NOMO-1 treated with DMSO at 0.1 percent for 48 hours (cell line): Measurements from ENCODE around the gene GPR39.

Source experiments
- DNase-seq: peaks from one replicate; lab custom pipeline; 2025; ENCODE audit not compliant: unreplicated experiment; lab: John Stamatoyannopoulos, UW

GPR39 gene

GRCh38 chr2:132442278-132442677 is 25.7 kb downstream of the GPR39 start:
- no peak for DNase-seq

GRCh38 chr2:132443106-132443505 is 26.5 kb downstream of the GPR39 start:
- no peak for DNase-seq

- no peak for DNase-seq
Observed at GRCh38 chr2:132446444-132446843, 29.8 kb downstream of the GPR39 start.

GRCh38 chr2:132448331-132448730 is 31.7 kb downstream of the GPR39 start:
- DNase-seq = no peak

- DNase-seq = peak; percentile 23
Observed at GRCh38 chr2:132448771-132449170, 32.2 kb downstream of the GPR39 start.

GRCh38 chr2:132449868-132450267 is 33.3 kb downstream of the GPR39 start:
- no peak for DNase-seq

GRCh38 chr2:132460781-132461180 is 44.2 kb downstream of the GPR39 start:
- DNase-seq = no peak

- DNase-seq = no peak
Observed at GRCh38 chr2:132462236-132462635, 45.6 kb downstream of the GPR39 start.

- no peak for DNase-seq
Observed at GRCh38 chr2:132463719-132464118, 47.1 kb downstream of the GPR39 start.

GRCh38 chr2:132465917-132466316 is 49.3 kb downstream of the GPR39 start:
- DNase-seq = no peak

GRCh38 chr2:132466428-132467028 is 49.9 kb downstream of the GPR39 start:
- no peak for DNase-seq

GRCh38 chr2:132468821-132469675 is 52.4 kb downstream of the GPR39 start:
- no peak for DNase-seq

GRCh38 chr2:132470746-132471145 is 54.1 kb downstream of the GPR39 start:
- DNase-seq = no peak

GRCh38 chr2:132473174-132473883 is 56.7 kb downstream of the GPR39 start:
- no peak for DNase-seq

- no peak for DNase-seq
Observed at GRCh38 chr2:132475615-132476014, 59.0 kb downstream of the GPR39 start.

- DNase-seq = no peak
Observed at GRCh38 chr2:132477436-132477835, 60.8 kb downstream of the GPR39 start.

GRCh38 chr2:132477962-132478361 is 61.4 kb downstream of the GPR39 start:
- DNase-seq = no peak

GRCh38 chr2:132478461-132479105 is 62.0 kb downstream of the GPR39 start:
- no peak for DNase-seq

GRCh38 chr2:132479155-132479554 is 62.5 kb downstream of the GPR39 start:
- DNase-seq = no peak

- no peak for DNase-seq
Observed at GRCh38 chr2:132482821-132483220, 66.2 kb downstream of the GPR39 start.

GRCh38 chr2:132484144-132484543 is 67.5 kb downstream of the GPR39 start:
- DNase-seq = no peak
